Activated T-helper 17 cell treated with anti-CD3 and anti-CD28 coated beads, Interleukin-2, amount 50 U/mL, for 72 hours (primary cell): ENCODE results near the gene RAB1A. TPM values are rescaled to one million over a fixed set of nuclear protein-coding genes. Genes with fewer than 3 reads are reported as not detected.

Source experiments
- ATAC-seq: fragments of 150-1000 bp; cut with Tn5 transposase; replicated peaks from 2 replicates; pipeline ENCODE4 v1.10.0; 2021; ENCODE audit warnings: mild to moderate bottlenecking, moderate library complexity
- H3K27ac Mint-ChIP-seq: one replicate; pipeline ENCODE4 v1.8.0; 2022; ENCODE audit warnings: mixed read lengths
- H3K27me3 Mint-ChIP-seq: one replicate; pipeline ENCODE4 v1.8.0; 2022; ENCODE audit warnings: mixed read lengths
- H3K36me3 Mint-ChIP-seq: one replicate; pipeline ENCODE4 v1.8.0; 2022; ENCODE audit warnings: low read depth, mild to moderate bottlenecking, mixed read lengths
- H3K4me1 Mint-ChIP-seq: one replicate; pipeline ENCODE4 v1.8.0; 2022; ENCODE audit warnings: mixed read lengths
- H3K4me3 Mint-ChIP-seq: one replicate; pipeline ENCODE4 v1.8.0; 2022; ENCODE audit warnings: mild to moderate bottlenecking, mixed read lengths
- H3K9me3 Mint-ChIP-seq: one replicate; pipeline ENCODE4 v1.8.0; 2022; ENCODE audit warnings: mixed read lengths
- total RNA-seq, 2 donors: library from RNA; stranded (reverse); gene quantifications; one replicate each; pipeline ENCODE4 v1.2.3, GENCODE V29; 2022

RAB1A gene
- total RNA-seq, 2 donors from 2014 or later = 72.1 to 87.1 TPM

GRCh38 chr2:65092791-65093190 lies 37.1 kb downstream of the RAB1A start:
- Mint-ChIP-seq H3K27me3 (no peaks in the 10 kb centered on the region), H3K9me3 (no peaks in the 10 kb centered on the region), H3K4me1 (peaks cover 12% of the 10 kb centered on the region), H3K4me3 (no peak overlapping the region), H3K27ac (peak overlapping the region; percentile 71), H3K36me3 (peaks cover 99% of the 10 kb centered on the region)
- ATAC-seq = no peak

- H3K4me1 Mint-ChIP-seq = no peaks in the 10 kb centered on the region
- no peaks in the 10 kb centered on the region for H3K9me3 Mint-ChIP-seq
- H3K4me3 Mint-ChIP-seq = no peak overlapping the region
- H3K36me3 Mint-ChIP-seq = peaks cover 99% of the 10 kb centered on the region
- no peak for ATAC-seq
- no peak overlapping the region for H3K27ac Mint-ChIP-seq
- H3K27me3 Mint-ChIP-seq = no peaks in the 10 kb centered on the region
Observed at GRCh38 chr2:65085148-65085547, 44.8 kb downstream of the RAB1A start.

- Mint-ChIP-seq H3K27me3 (no peaks in the 10 kb centered on the region), H3K27ac (peak overlapping the region; percentile 30), H3K4me1 (no peaks in the 10 kb centered on the region), H3K9me3 (no peaks in the 10 kb centered on the region), H3K4me3 (no peak overlapping the region), H3K36me3 (peaks cover 98% of the 10 kb centered on the region)
- ATAC-seq = no peak
Observed at GRCh38 chr2:65081232-65081685, 48.6 kb downstream of the RAB1A start.

- H3K27ac Mint-ChIP-seq = no peak overlapping the region
- peaks cover 97% of the 10 kb centered on the region for H3K36me3 Mint-ChIP-seq
- no peak for ATAC-seq
- no peak overlapping the region for H3K4me3 Mint-ChIP-seq
- H3K9me3 Mint-ChIP-seq = no peaks in the 10 kb centered on the region
- no peaks in the 10 kb centered on the region for H3K4me1 Mint-ChIP-seq
- no peaks in the 10 kb centered on the region for H3K27me3 Mint-ChIP-seq
Observed at GRCh38 chr2:65079017-65079416, 50.9 kb downstream of the RAB1A start.

- Mint-ChIP-seq H3K27me3 (no peaks in the 10 kb centered on the region), H3K9me3 (no peaks in the 10 kb centered on the region), H3K27ac (no peak overlapping the region), H3K4me3 (no peak overlapping the region), H3K36me3 (peaks cover 97% of the 10 kb centered on the region), H3K4me1 (no peaks in the 10 kb centered on the region)
- ATAC-seq = no peak
Observed at GRCh38 chr2:65077898-65078297, 52.0 kb downstream of the RAB1A start.

- H3K4me3 Mint-ChIP-seq = no peak overlapping the region
- no peak for ATAC-seq
- no peaks in the 10 kb centered on the region for H3K9me3 Mint-ChIP-seq
- no peak overlapping the region for H3K27ac Mint-ChIP-seq
- no peaks in the 10 kb centered on the region for H3K4me1 Mint-ChIP-seq
- peaks cover 95% of the 10 kb centered on the region for H3K36me3 Mint-ChIP-seq
- no peaks in the 10 kb centered on the region for H3K27me3 Mint-ChIP-seq
Observed at GRCh38 chr2:65076345-65076710, 53.6 kb downstream of the RAB1A start.

- ATAC-seq = no peak
- no peaks in the 10 kb centered on the region for H3K27me3 Mint-ChIP-seq
- H3K9me3 Mint-ChIP-seq = no peaks in the 10 kb centered on the region
- H3K4me1 Mint-ChIP-seq = no peaks in the 10 kb centered on the region
- H3K36me3 Mint-ChIP-seq = peaks cover 95% of the 10 kb centered on the region
- H3K4me3 Mint-ChIP-seq = no peak overlapping the region
- H3K27ac Mint-ChIP-seq = peak overlapping the region; percentile 25
Observed at GRCh38 chr2:65075605-65076344, 54.1 kb downstream of the RAB1A start.

- ATAC-seq = no peak
- Mint-ChIP-seq H3K4me3 (no peak overlapping the region), H3K9me3 (no peaks in the 10 kb centered on the region), H3K36me3 (peaks cover 95% of the 10 kb centered on the region), H3K4me1 (peaks cover 4% of the 10 kb centered on the region), H3K27me3 (no peaks in the 10 kb centered on the region), H3K27ac (no peak overlapping the region)
Observed at GRCh38 chr2:65075176-65075575, 54.7 kb downstream of the RAB1A start.

- peaks cover 84% of the 10 kb centered on the region for H3K36me3 Mint-ChIP-seq
- no peak overlapping the region for H3K27ac Mint-ChIP-seq
- ATAC-seq = no peak
- no peaks in the 10 kb centered on the region for H3K27me3 Mint-ChIP-seq
- no peak overlapping the region for H3K4me3 Mint-ChIP-seq
- peaks cover 5% of the 10 kb centered on the region for H3K4me1 Mint-ChIP-seq
- no peaks in the 10 kb centered on the region for H3K9me3 Mint-ChIP-seq
Observed at GRCh38 chr2:65073879-65074565, 55.9 kb downstream of the RAB1A start.

- Mint-ChIP-seq H3K27ac (peak overlapping the region; percentile 88), H3K4me3 (no peak overlapping the region), H3K4me1 (peaks cover 18% of the 10 kb centered on the region), H3K9me3 (no peaks in the 10 kb centered on the region), H3K27me3 (no peaks in the 10 kb centered on the region), H3K36me3 (peaks cover 68% of the 10 kb centered on the region)
- ATAC-seq = no peak
Observed at GRCh38 chr2:65072181-65072970, 57.5 kb downstream of the RAB1A start.

GRCh38 chr2:65071499-65072180 lies 58.3 kb downstream of the RAB1A start:
- Mint-ChIP-seq H3K36me3 (peaks cover 62% of the 10 kb centered on the region), H3K27ac (peak overlapping the region; percentile 88), H3K4me1 (peaks cover 19% of the 10 kb centered on the region), H3K4me3 (no peak overlapping the region), H3K27me3 (no peaks in the 10 kb centered on the region), H3K9me3 (no peaks in the 10 kb centered on the region)
- ATAC-seq = no peak

GRCh38 chr2:65070856-65071255 lies 59.0 kb downstream of the RAB1A start:
- Mint-ChIP-seq H3K4me1 (peaks cover 19% of the 10 kb centered on the region), H3K9me3 (no peaks in the 10 kb centered on the region), H3K27ac (peak overlapping the region; percentile 88), H3K36me3 (peaks cover 55% of the 10 kb centered on the region), H3K4me3 (peak overlapping the region; percentile 31), H3K27me3 (no peaks in the 10 kb centered on the region)
- ATAC-seq = peak; percentile 4

GRCh38 chr2:65070172-65070830 lies 59.6 kb downstream of the RAB1A start:
- H3K36me3 Mint-ChIP-seq = peaks cover 49% of the 10 kb centered on the region
- no peaks in the 10 kb centered on the region for H3K9me3 Mint-ChIP-seq
- H3K4me1 Mint-ChIP-seq = peaks cover 19% of the 10 kb centered on the region
- H3K4me3 Mint-ChIP-seq = peak overlapping the region; percentile 31
- peak; percentile 72 for ATAC-seq
- H3K27me3 Mint-ChIP-seq = no peaks in the 10 kb centered on the region
- H3K27ac Mint-ChIP-seq = peak overlapping the region; percentile 88

GRCh38 chr2:65069439-65069824 lies 60.5 kb downstream of the RAB1A start:
- H3K36me3 Mint-ChIP-seq = peaks cover 42% of the 10 kb centered on the region
- no peaks in the 10 kb centered on the region for H3K27me3 Mint-ChIP-seq
- H3K9me3 Mint-ChIP-seq = no peaks in the 10 kb centered on the region
- H3K27ac Mint-ChIP-seq = peak overlapping the region; percentile 88
- no peak overlapping the region for H3K4me3 Mint-ChIP-seq
- ATAC-seq = no peak
- peaks cover 22% of the 10 kb centered on the region for H3K4me1 Mint-ChIP-seq
